ENCODE results near the gene HAUS1. TPM values are rescaled to one million over a fixed set of nuclear protein-coding genes. Genes with fewer than 3 reads are reported as not detected.
"Not testable (repeated sequence)": the region's sequence is repeated elsewhere in the genome, so short reads cannot be mapped to it uniquely, and the experiment has no call there.

Gene HAUS1
- total RNA-seq, 1 donor from 2014 or later: 141 TPM

GRCh38 chr18:46158499-46158898 lies 54.3 kb downstream of the HAUS1 start:
- Mint-ChIP-seq H3K27ac (no peak overlapping the region), H3K4me1 (peaks cover 20% of the 10 kb centered on the region), H3K27me3 (ENCODE audit: insufficient read depth, low read depth) (peaks cover 2% of the 10 kb centered on the region), H3K36me3 (peaks cover 6% of the 10 kb centered on the region), H3K9me3 (no peaks in the 10 kb centered on the region), H3K4me3 (no peak overlapping the region)
- no peaks in the 10 kb centered on the region for H4K20me1 ChIP-seq (ENCODE audit: low read depth)
- H3K9ac ChIP-seq: no peak overlapping the region
- H2AFZ ChIP-seq (replicated peaks): no peak overlapping the region
- H3F3A ChIP-seq (ENCODE audit: low read depth): peaks cover 7% of the 10 kb centered on the region
- no peaks in the 10 kb centered on the region for H3K79me2 ChIP-seq (ENCODE audit: low read depth)
- no peak overlapping the region for H3K27ac ChIP-seq
- H3K9me3 ChIP-seq (ENCODE audit: low read depth): no peaks in the 10 kb centered on the region
- no peak overlapping the region for H3K4me3 ChIP-seq
- DNase-seq (ENCODE audit: low spot score): peak; percentile 38
- no peak for TF ChIP-seq EZH2 (IDR thresholded peaks at IDR 0.05)
- TF ChIP-seq CTCF (IDR thresholded peaks at IDR 0.05): no peak
- TF ChIP-seq EZH2phosphoT487 (IDR thresholded peaks at IDR 0.05): no peak
- peaks cover 6% of the 10 kb centered on the region for H3K4me1 ChIP-seq
- no peak overlapping the region for H3K4me2 ChIP-seq
- H3K36me3 ChIP-seq: no peaks in the 10 kb centered on the region
- no peaks in the 10 kb centered on the region for H3K27me3 ChIP-seq

GRCh38 chr18:46160050-46160798 lies 56.0 kb downstream of the HAUS1 start:
- no peak overlapping the region for H3K9ac ChIP-seq
- Mint-ChIP-seq H3K4me3 (no peak overlapping the region), H3K9me3 (no peaks in the 10 kb centered on the region), H3K27ac (no peak overlapping the region), H3K27me3 (ENCODE audit: insufficient read depth, low read depth) (peaks cover 2% of the 10 kb centered on the region), H3K36me3 (peaks cover 6% of the 10 kb centered on the region), H3K4me1 (peaks cover 12% of the 10 kb centered on the region)
- no peaks in the 10 kb centered on the region for H3F3A ChIP-seq (ENCODE audit: low read depth)
- TF ChIP-seq EZH2 (IDR thresholded peaks at IDR 0.05) (no peak), CTCF (IDR thresholded peaks at IDR 0.05) (no peak), EZH2phosphoT487 (IDR thresholded peaks at IDR 0.05) (no peak)
- no peaks in the 10 kb centered on the region for H3K27me3 ChIP-seq
- no peaks in the 10 kb centered on the region for H3K9me3 ChIP-seq (ENCODE audit: low read depth)
- H3K79me2 ChIP-seq (ENCODE audit: low read depth): no peaks in the 10 kb centered on the region
- no peaks in the 10 kb centered on the region for H4K20me1 ChIP-seq (ENCODE audit: low read depth)
- no peak overlapping the region for H3K27ac ChIP-seq
- H2AFZ ChIP-seq (replicated peaks): no peak overlapping the region
- no peak overlapping the region for H3K4me2 ChIP-seq
- no peaks in the 10 kb centered on the region for H3K4me1 ChIP-seq
- H3K4me3 ChIP-seq: no peak overlapping the region
- H3K36me3 ChIP-seq: no peaks in the 10 kb centered on the region
- DNase-seq (ENCODE audit: low spot score): no peak

GRCh38 chr18:46160840-46161239 lies 56.7 kb downstream of the HAUS1 start:
- not testable (repeated sequence) for H3K27me3 ChIP-seq; H3K9me3 ChIP-seq (ENCODE audit: low read depth); H2AFZ ChIP-seq (replicated peaks); H3K4me1 Mint-ChIP-seq; H3K9me3 Mint-ChIP-seq; H3K79me2 ChIP-seq (ENCODE audit: low read depth); H3K27ac ChIP-seq; H3K27ac Mint-ChIP-seq; H3K36me3 Mint-ChIP-seq; H3K4me2 ChIP-seq; H3K4me1 ChIP-seq; H3K36me3 ChIP-seq; H3K27me3 Mint-ChIP-seq (ENCODE audit: insufficient read depth, low read depth); H3K4me3 Mint-ChIP-seq; H3K4me3 ChIP-seq; DNase-seq (ENCODE audit: low spot score); H3K9ac ChIP-seq; H3F3A ChIP-seq (ENCODE audit: low read depth); H4K20me1 ChIP-seq (ENCODE audit: low read depth)

- no peaks in the 10 kb centered on the region for H3K9me3 Mint-ChIP-seq
- Histone ChIP-seq H3K4me2 (no peak overlapping the region), H3K36me3 (no peaks in the 10 kb centered on the region), H3K4me3 (no peak overlapping the region), H3K27me3 (no peaks in the 10 kb centered on the region), H3K27ac (no peak overlapping the region), H3K4me1 (no peaks in the 10 kb centered on the region), H2AFZ (replicated peaks) (no peak overlapping the region), H3K9me3 (ENCODE audit: low read depth) (no peaks in the 10 kb centered on the region), H3K9ac (no peak overlapping the region), H4K20me1 (ENCODE audit: low read depth) (no peaks in the 10 kb centered on the region), H3K79me2 (ENCODE audit: low read depth) (no peaks in the 10 kb centered on the region), H3F3A (ENCODE audit: low read depth) (no peaks in the 10 kb centered on the region)
- H3K27ac Mint-ChIP-seq: no peak overlapping the region
- H3K4me3 Mint-ChIP-seq: no peak overlapping the region
- no peak for TF ChIP-seq EZH2phosphoT487 (IDR thresholded peaks at IDR 0.05)
- no peak for TF ChIP-seq EZH2 (IDR thresholded peaks at IDR 0.05)
- TF ChIP-seq CTCF (IDR thresholded peaks at IDR 0.05): no peak
- no peak for DNase-seq (ENCODE audit: low spot score)
- H3K36me3 Mint-ChIP-seq: peaks cover 6% of the 10 kb centered on the region
- H3K4me1 Mint-ChIP-seq: peaks cover 9% of the 10 kb centered on the region
- H3K27me3 Mint-ChIP-seq (ENCODE audit: insufficient read depth, low read depth): peaks cover 2% of the 10 kb centered on the region
Measured at GRCh38 chr18:46161703-46162396, 57.7 kb downstream of the HAUS1 start.
